Superior temporal gyrus (tissue), 1 donor: ENCODE measurements around the gene TBC1D5.

Experiments
- DNase-seq: peaks from one replicate; pipeline ENCODE4 v3.0.0-alpha.2; 2016; ENCODE audit errors: extremely low spot score

The TBC1D5 gene

DNA sequence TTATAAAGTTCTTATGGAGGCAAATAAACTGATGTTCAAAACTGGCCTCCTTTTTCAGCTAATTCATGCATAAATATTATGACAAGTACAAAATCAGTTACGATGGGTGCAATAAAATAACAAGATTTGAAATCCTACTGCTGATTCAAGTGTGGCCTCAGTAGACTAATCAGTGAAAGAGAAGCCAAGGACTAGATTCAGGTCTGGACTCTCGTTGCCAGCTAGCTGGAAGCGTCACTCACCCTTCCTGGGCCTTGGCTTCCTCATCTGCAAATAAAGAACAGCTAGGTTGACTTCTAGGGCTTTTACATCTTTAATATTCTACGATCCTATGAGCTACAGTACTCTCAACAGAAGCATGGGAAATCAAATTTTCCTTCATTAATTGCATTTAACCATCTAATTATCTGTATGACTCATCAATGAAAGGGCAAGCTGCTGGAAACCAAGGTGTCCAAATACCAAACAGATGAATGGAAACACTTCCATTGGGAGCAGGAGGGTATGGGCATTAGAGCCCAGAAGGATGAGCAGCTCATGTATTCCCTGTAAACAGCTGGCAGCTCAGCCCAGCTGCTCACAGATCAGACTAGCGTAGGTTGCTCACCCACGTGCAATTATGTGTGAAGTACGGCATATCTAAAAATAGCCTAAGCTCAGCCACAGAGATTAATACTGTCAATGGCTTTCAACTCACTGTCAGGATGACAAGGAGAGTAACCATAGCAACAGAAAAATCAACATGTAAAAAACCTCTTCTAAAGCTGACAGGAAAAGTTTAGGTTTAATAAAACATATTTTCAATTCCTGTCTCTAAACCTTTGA, 562.8 kb downstream of the TBC1D5 start:
- no peak for DNase-seq

DNA sequence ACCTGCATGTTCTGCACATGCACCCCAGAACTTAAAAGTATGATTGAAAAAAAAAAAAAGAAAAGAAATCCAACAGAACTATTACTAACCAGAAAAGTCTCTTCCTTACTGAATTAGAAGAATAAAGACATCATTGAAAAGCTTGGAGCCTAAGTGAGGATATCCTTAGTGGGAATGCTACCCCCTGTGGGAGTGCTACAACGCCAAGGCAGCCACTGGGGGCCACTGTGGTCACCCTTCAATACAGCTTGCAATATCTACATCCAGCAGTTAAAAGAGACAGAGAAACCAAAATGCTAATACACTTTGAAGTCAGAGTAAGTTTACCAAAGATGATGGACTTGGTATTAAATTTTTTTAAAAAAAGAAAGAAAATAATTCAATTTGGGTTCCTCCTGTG, 565.7 kb downstream of the TBC1D5 start:
- DNase-seq = no peak

DNA sequence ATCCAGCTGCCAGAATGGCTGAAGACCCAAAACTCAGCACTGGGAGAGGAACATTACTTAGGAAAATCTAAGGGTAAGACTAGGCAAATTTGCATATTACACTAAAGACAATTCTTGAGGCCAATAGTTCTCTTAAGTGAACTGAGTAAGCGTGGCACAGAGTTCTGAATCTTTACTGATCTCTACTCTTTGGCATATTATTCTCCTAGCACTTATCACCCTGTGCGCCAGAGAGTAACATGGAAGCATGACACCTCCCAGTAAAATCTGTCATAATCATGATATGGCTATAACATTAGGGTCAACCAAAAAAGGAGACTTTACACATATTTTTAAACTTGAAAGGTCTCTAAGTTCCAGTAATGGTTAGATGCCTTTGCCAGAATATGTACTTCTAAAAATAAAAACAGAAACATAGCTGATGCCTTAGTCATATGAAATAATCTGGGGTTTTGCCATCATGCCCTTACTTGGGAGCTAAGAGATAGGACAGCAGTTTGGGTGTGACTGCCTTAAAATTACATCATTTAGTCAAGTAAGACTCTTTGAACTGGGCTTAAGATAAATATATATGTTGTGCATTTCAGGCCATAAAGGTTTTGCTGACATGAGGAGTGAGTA, 567.1 kb downstream of the TBC1D5 start:
- no peak for DNase-seq

DNA sequence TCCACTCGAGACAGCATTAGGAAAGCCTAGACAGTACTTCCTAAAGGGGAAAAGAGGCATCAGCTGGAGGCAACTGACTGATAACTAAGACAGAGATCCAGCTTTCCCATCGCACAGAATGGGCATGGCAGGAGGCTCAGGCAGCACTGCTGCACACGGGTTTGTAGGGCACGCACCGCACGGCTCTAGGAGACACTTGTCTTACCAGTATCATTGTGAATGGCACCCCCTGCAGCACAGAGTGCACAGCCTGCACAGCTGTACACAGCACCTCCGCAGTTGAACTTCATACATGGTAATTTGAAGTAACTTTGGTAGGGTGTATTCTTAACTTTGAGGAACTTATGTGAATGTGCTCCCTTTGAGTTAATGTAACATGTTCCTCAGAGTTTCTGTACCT, 576.1 kb downstream of the TBC1D5 start:
- no peak for DNase-seq

DNA sequence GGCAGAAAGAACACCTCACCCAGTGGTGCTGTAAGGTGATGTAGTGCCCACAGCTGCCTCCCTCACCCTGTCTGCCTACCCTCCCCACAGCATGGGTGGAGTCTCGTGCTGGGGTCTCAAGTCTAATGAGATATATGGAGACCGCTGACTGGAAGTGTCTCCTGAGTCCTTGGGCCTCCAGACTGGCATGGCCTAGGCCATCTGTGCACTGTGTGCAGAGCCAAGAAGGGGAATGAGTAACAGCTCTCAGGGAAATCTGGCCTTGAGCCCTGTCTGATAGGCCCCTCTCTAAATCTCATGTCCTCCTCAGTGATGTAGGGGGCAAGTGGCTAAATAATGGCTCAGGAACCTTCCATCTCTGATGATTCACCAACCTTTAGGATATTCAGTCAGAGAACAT, 580.3 kb downstream of the TBC1D5 start:
- no peak for DNase-seq

DNA sequence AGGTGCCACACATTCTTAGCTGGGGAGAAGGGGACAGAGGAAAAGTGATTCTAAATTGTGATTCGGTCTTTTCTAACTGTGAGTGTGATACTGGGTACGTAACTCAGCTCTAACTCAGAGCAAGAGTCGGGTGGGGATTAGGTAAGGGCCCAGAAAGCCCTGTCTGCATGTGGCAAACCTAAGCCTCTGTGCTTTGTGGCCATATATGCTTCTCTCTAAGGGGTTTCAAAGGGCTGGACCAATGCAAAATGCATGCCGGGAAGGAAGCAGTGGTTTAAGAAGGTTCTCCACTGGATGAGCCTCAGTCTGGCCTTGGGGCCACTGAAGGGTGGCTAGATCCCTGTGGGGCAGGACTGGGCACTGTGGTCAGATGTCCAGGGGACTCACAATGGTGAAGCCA, 581.8 kb downstream of the TBC1D5 start:
- no peak for DNase-seq

DNA sequence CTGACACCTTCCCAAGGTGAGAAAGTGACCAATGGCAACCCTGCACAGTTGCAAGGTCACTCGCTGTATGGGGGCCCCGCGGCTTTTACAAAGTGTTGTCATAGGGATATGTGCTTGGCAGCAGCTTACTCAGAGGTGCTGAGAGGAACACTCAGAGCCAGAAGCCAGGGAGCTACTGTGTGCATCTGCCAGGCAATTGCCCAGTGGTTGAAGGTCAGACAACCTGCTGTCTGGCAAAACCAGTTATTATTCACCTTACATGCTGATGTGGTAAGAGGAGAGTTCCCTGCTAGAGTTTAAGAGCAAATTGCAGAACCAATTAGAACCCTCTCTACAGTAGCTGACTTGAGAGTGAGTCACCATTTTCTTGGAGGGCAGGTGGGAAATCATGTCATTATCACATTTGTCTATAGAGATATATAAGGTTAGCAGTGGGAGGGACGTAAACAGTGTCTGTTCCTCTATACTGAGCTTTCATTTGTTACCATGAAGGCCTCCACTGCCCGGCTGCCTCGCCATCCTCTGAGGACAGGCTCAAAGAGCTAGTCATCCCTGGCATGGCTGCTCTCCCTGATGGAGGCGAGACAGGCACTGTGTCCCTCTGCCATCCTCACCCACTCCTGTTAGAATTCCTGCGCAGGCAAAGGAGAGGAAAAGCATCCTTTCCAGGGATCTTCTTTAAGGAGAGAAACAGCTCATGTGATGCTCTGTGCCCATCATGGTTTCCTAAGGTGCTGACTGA, 583.3 kb downstream of the TBC1D5 start:
- peak; percentile 30 for DNase-seq

DNA sequence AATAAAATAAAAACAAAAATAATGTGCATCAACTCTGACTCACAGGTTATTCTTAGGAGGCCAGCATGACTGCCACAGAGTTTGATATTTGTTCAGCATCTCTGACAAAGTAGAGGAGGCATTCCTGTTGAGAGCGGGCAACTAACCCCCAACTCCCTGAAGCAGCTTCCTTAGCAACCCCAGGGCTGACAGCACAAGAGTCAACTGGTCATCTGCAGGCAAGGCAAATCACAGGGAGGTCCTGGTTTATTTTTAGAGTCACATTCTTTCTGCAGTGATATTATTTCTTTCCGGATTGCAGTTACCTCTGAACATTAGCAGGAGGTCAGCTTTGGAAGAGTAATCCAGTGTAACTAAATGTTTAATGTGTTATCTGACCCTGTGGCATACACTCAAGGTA, 584.7 kb downstream of the TBC1D5 start:
- DNase-seq = no peak

DNA sequence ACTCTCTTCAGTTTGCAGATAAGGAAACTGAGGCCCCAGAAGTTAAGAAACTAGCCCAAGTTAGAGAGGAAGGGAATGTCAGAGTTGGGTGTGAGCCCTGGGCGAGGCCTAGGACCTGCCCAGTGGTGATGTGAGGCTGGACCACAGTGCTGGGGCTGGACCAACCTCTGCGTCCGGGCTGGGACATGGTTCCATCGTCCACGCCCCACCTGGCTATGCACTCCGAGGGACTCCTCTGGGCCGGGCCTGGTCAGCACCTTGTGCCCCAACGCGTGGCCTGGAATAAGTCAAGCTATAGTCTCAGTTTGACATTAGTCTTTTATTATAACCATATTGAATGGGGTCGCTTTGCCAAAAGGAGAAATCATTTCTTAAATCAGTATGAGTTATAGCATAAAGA, 585.6 kb downstream of the TBC1D5 start:
- DNase-seq = no peak

DNA sequence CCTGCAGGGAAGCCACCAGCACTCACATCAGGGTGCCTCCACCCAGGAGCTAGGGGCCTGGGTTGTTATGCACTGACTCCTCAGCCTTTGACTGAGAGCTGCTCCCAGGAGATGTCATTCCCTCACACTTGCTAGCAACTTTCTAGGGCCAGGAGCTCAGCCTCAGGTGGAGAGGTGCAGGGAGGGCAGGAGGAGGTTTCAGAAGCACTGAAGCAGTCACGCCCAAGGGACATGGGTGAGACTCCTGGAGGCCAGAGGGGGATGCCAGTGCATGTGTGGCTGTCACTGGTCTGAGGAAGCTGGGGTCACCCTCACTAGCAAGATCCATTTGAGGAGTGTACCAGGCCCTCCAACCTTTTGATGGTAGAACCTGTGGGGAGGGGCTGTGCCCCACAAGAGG, 586.5 kb downstream of the TBC1D5 start:
- no peak for DNase-seq

DNA sequence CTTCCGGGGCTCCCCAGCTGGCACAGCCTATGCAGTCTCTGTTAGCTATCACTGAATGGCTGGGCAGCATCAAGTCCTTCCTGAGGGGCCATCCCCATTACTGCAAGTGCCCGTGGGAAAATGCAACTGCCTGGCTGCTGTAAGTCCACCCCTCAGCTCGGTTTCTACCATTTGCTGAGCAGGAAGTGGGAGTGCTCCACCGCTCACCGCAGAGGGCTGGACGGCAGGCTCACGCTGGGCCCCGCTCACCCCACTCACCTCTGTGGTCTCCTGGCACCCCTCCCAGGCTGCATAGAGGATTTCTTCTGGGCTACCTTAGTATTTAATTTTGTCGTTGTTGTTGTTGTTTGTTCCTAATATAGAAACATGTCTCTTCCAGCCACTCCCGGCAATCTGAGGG, 587.5 kb downstream of the TBC1D5 start:
- DNase-seq = no peak

DNA sequence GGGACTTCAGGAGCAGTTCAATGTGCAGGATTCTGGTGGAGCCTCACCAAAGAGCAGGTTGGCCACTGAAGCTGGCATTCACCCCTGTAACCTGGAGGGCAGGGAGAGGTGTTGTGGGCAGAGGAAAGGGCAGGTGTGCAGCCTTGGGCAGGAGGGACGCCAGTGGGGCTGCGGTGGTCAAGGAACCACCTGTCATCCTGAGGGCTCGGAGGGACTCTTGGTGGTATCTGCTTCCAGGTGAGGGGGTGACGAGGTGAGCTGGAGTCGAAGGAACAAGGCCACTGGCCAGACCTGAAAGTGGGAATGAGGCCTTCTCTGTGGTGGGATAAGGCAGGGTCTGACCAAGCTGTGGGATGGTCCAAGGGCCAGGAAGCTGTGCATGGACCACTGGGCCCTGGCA, 588.2 kb downstream of the TBC1D5 start:
- no peak for DNase-seq

DNA sequence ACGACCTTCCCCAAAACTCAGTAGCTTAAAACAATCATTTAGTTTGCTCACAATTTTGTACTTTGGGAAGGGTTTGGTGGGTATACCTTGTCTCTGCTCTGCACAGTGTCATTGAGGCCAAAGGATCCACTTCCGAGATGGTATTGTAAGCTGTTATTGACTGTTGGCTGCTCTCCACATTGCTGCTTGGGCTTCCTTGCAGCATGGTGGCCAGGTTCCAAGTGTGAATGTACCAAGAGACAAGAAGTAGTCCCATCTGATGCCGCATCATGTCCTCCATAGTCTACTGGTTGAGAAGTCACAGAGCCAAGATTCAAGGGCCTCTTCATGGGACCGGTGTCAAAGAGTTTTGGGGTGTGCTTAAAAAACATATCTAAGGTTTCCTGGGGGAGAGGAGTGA, 589.2 kb downstream of the TBC1D5 start:
- no peak for DNase-seq

DNA sequence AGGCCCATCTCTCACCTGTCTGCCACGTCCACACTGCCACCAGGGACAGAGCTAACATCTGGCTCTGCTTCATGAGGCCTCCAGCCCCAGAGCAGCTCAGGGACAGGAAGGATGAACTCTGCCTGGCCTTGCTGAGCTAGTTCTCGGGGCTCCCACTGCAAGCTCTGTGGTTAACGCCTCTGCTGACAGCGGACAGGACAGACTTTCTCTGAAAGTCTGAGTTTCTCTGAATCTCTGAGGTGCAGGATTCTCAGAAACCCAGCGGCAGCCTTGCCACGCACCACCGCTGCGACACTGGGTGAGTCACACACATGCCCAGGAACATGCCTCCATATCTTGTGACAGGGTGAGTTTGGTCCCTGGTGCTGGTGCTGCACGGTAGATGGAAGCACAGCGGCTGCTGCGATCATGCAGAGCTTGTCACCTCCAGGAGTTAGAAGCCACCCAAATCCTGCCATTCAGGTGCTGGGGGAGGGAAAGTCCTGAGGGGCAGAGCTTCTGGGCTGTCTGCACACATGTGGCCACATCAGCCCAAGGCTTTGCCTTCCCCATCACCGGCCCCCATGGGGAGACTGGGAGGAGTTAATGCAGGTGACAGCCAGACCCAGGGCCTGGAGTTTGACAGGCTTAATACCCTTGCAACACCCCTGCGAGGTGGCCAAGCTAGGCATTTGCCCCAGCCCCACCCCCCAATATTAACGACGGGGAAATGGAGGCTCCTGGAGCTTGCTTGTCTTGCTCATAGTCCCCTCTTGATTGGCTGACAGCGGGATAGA, 590.6 kb downstream of the TBC1D5 start:
- no peak for DNase-seq

DNA sequence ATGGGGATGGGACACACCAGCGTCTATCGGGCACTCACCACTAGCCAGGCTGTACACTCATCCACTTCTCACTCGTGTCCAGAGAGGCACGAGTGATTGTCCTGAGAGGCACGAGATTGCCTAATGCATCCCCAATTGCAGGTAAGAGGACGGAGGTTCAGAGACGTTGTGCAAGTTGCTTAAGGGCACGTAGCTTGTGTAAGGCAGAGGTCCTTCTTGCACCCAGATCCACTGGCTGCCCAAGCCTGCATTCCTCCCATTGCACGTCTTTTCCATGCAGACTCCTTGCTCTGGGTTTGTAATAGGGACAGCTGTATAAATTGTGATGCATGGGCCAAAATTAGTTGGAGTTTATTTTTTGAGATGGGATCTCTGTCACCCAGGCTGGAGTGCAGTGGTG, 593.4 kb downstream of the TBC1D5 start:
- DNase-seq = no peak

DNA sequence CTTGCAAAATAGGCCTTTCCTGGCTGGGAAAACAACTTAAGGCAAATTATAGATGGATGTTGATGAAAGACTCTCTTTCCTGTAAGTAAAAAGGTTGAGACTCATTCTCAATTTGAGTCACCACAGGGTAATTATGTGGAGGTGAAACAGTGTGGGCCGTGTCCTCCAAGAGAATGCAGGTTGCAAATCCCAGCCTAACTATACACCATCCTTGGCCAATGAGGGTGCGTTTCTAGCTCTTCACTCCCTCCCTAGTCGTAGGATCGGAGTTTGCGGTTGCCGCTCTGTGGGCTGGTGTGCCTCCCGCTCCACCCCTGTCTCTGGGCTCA, 597.8 kb downstream of the TBC1D5 start:
- no peak for DNase-seq

DNA sequence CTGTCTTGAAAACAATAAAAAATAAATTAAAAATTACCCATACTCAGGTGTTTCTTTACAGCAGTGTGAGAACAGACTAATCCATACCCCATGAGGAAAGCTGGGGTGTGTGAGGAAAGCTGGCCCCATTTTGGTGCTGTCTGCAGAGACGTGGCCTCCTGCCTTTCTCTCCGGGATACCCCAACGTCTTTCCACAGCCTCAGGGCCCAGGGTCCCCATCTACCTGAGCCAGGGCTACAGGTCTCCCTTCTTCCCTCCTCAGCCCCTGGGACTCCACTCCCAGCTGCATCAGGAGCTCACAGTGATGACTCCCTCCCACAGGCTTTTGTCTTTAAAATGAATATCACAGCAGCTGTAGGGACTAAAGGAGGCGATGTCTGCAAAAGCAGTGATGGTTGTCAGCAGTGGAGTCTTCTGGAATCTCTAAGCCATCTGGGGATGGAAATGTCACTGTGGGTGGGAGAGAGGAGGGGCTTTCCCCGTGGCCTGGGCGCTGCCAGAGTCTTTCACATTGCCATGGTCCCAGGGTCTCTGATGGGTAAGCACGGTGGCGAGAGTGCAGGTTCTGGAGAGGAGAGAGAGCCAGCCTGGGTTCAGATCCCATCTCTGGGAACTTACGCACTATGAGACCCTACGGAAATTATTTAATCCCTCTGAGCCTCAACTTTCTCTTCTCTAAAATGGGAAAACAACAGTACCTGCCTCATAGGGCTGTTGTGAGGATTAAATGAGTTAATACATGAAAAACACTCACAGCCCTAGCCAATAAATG, 598.4 kb downstream of the TBC1D5 start:
- DNase-seq = no peak

DNA sequence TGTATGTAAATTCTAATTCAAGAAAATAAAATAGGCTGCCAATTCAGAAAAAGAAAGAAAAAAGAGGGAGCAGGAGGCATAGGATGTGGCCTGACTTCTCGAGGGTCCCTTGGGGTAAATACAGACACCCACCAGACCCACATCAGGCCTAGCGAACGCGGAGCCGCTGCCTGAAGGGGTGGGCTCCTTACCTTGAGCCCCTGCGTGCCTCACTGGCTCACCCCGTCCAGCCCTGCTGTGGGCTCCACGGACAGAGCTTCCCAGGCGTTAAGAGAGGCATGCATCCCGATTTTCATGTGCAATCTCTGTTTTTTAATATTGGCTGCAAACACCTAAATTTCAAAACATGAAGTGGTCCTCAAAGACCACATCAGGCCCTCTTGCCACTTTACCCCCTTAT, 599.9 kb downstream of the TBC1D5 start:
- DNase-seq = no peak

DNA sequence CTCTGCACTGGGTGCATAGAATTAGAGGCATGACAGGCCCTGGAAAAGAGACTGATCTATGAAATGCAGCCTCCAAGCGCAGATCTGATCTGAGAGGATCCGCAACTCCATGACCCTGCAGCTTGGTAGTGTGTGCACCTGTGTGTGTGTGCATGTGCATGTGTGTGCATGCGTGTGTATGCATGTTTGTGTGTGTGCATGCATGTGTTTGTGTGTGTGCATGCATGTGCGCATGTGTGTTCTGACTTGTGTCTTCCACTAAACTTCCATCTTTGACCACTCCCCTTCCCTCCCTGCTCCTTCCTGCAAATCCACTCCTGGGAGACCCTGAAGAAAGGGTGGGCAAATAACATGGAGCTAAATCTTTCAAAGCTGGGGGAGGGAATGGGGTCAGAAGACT, 600.7 kb downstream of the TBC1D5 start:
- no peak for DNase-seq

DNA sequence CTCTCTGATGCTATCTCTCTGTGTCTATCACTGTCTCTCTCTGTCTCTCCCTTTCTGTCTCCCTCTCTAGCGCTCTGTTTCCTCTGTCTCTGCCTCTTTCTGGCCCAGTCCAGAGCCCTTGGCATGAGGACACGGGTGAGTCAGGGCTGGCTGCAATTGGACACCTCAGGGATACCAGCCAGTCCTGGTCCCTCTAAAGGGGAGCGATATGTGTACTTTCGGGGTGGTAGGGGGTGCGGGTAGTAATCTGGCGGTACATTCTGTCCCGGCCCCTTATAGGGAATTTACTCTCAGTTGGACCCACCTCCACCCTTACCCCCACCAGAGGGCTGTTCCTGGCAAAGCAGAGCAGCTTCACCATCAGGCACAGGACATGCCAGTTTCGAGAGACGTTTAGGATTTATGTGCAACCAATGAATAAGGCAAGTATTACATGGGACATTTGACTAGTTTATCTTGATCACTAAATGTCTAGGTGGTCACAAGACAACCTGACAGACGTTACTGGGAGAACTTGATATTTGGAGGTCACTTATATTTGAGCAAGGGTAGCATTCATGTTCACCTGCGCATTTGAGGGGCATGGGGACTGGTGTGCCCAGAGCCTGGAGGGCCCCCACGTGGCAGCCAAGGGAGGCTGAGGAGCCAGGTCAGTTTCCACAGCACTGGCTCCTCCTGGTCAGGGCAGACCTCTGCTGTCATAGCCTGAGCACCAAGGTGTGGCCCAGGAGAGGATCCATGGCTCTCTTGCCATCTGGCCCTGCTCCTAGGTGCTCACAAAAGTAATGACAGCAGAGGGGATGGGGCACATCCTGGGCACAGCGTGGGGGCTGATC, 601.5 kb downstream of the TBC1D5 start:
- no peak for DNase-seq
